ENCODE measurements around the gene CDKN1A.

DNA sequence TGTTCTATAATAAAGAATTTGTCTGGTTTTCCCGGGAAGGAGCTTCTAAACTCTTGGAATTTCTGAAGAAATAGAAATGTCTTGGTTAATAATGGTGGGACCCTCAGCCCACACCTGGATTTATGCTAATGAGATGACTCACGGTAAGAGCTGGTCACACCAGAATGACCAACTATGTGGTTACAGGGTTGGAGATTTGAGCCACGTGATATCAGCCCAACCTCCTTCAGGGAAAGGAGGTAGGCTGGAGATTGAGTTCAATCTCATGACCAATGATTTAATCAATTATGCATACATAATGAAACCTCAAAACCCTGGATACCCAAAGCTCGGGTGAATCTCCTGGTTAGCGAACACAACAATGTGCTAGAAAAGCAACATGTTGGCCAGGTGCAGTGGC is 22.1 kb upstream of the CDKN1A start:
- TF ChIP-seq POLR2A (IDR thresholded peaks at IDR 0.05; ENCODE audit: low read depth, low read length) (no peak), POLR2AphosphoS5 (IDR thresholded peaks at IDR 0.05; ENCODE audit: low read depth, low read length) (no peak)
